Measurements from ENCODE around the gene SLC23A2.

The SLC23A2 gene

GRCh38 chr20:4870906-4871305 lies 130.4 kb downstream of the SLC23A2 start:
- no peak for DNase-seq (ENCODE audit: extremely low read depth, low read depth)
- no peak overlapping the region for H3K4me3 ChIP-seq (replicated peaks; ENCODE audit: low read depth, low read length)
- no peak for TF ChIP-seq CTCF (IDR thresholded peaks at IDR 0.05; ENCODE audit: low read depth, low read length, missing control alignments)

- no peak for TF ChIP-seq CTCF (IDR thresholded peaks at IDR 0.05; ENCODE audit: low read depth, low read length, missing control alignments)
- no peak for DNase-seq (ENCODE audit: extremely low read depth, low read depth)
- no peak overlapping the region for H3K4me3 ChIP-seq (replicated peaks; ENCODE audit: low read depth, low read length)
These were observed 131.8 kb downstream of the SLC23A2 start for GRCh38 chr20:4869290-4870193.

GRCh38 chr20:4867051-4867450 lies 134.3 kb downstream of the SLC23A2 start:
- TF ChIP-seq CTCF (IDR thresholded peaks at IDR 0.05; ENCODE audit: low read depth, low read length, missing control alignments), result no peak
- no peak overlapping the region for H3K4me3 ChIP-seq (replicated peaks; ENCODE audit: low read depth, low read length)
- no peak for DNase-seq (ENCODE audit: extremely low read depth, low read depth)

GRCh38 chr20:4866429-4866828 lies 134.9 kb downstream of the SLC23A2 start:
- H3K4me3 ChIP-seq (replicated peaks; ENCODE audit: low read depth, low read length), result no peak overlapping the region
- DNase-seq (ENCODE audit: extremely low read depth, low read depth), result no peak
- no peak for TF ChIP-seq CTCF (IDR thresholded peaks at IDR 0.05; ENCODE audit: low read depth, low read length, missing control alignments)

- TF ChIP-seq CTCF (IDR thresholded peaks at IDR 0.05; ENCODE audit: low read depth, low read length, missing control alignments), result no peak
- DNase-seq (ENCODE audit: extremely low read depth, low read depth), result no peak
- H3K4me3 ChIP-seq (replicated peaks; ENCODE audit: low read depth, low read length), result no peak overlapping the region
These were observed 137.0 kb downstream of the SLC23A2 start for GRCh38 chr20:4864311-4864752.

GRCh38 chr20:4862661-4863060 lies 138.6 kb downstream of the SLC23A2 start:
- H3K4me3 ChIP-seq (replicated peaks; ENCODE audit: low read depth, low read length), result no peak overlapping the region
- DNase-seq (ENCODE audit: extremely low read depth, low read depth), result no peak
- TF ChIP-seq CTCF (IDR thresholded peaks at IDR 0.05; ENCODE audit: low read depth, low read length, missing control alignments), result no peak
